Muscle layer of duodenum (tissue), 2 donors: Measurements from ENCODE around the gene LAMA3.

Experiments used
- H3K27ac ChIP-seq: one replicate; pipeline ENCODE4 v1.7.0; 2013; ENCODE audit warnings: mild to moderate bottlenecking, low read length
- H3K27me3 ChIP-seq: one replicate; pipeline ENCODE4 v1.7.0; 2013; ENCODE audit warnings: low read depth, mild to moderate bottlenecking, control low read depth, low read length
- H3K36me3 ChIP-seq, 2 donors: one replicate each; pipeline ENCODE4 v1.7.0; 2013; ENCODE audit warnings: low read length in 2 of 2, control low read depth in 1 of 2, mild to moderate bottlenecking in 1 of 2; ENCODE audit not compliant: insufficient read depth in 2 of 2, control insufficient read depth in 1 of 2
- H3K4me1 ChIP-seq, 2 donors: one replicate each; pipeline ENCODE4 v1.7.0; 2013; ENCODE audit warnings: low read length in 2 of 2, mild to moderate bottlenecking in 2 of 2, control low read depth in 1 of 2, moderate library complexity in 1 of 2; ENCODE audit not compliant: insufficient read depth in 2 of 2, control insufficient read depth in 1 of 2
- H3K4me3 ChIP-seq, 2 donors: one replicate each; pipeline ENCODE4 v1.7.0; 2013; ENCODE audit warnings: low read length in 2 of 2, low read depth in 1 of 2, mild to moderate bottlenecking in 1 of 2
- H3K9me3 ChIP-seq, 2 donors: one replicate each; pipeline ENCODE4 v1.7.0; 2013; ENCODE audit warnings: low read length in 2 of 2, control low read depth in 1 of 2, mild to moderate bottlenecking in 1 of 2; ENCODE audit not compliant: control insufficient read depth in 1 of 2
- donor health status: healthy.

Gene LAMA3

DNA sequence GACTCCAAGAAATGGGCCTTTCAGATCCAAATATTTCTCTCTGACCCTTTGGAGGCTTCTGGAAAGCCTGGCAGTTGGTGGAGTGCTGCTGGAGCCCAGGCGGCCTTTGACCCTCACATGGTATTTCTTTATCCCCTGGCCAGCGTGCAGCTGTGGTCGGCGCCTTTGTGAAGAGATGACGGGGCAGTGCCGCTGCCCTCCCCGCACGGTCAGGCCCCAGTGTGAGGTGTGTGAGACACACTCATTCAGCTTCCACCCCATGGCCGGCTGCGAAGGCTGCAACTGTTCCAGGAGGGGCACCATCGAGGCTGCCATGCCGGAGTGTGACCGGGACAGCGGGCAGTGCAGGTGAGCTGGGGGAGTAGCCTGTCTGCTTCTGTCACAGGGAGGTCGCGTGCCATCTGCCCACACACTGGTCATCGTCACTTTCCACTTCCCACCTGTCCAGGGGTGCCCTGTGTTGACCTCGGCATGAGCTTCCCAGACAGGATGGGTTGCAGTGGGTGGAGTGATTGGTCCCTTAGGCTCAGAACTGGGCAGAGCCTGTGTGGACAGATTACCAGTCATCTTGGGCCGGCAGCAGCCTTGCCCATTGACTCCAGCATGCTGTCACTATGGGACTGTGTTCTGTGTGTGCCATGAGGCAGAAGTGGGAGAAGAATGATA lies 158.2 kb downstream of the LAMA3 start:
- Histone ChIP-seq H3K36me3 (no peaks in the 10 kb centered on the region), H3K9me3 (no peaks in the 10 kb centered on the region), H3K27me3 (no peaks in the 10 kb centered on the region), H3K4me1 (no peaks in the 10 kb centered on the region), H3K4me3 (no peak overlapping the region), H3K27ac (no peak overlapping the region)

DNA sequence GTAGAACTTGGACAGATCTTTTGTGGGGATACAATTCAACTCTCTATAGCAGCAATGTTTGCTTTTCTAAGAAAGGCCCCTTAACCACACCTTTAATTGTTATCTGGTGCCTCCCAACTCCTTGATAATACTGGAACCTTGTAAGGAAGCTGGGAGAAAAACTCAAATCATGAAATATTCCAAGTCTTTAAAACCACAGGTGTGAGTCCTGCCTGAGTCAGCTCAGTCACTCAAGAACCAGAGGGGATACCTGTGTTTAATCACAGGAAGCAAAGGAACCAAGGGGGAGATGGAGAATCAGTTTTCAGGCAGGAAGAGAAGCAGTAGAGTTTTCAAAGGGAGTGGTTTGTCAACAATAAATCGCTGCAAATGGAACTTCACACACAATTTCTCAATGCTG lies 159.9 kb downstream of the LAMA3 start:
- H3K4me3 ChIP-seq = no peak overlapping the region
- H3K27ac ChIP-seq = no peak overlapping the region
- H3K9me3 ChIP-seq = no peaks in the 10 kb centered on the region
- no peaks in the 10 kb centered on the region for H3K36me3 ChIP-seq
- H3K4me1 ChIP-seq = no peaks in the 10 kb centered on the region
- no peaks in the 10 kb centered on the region for H3K27me3 ChIP-seq

- Histone ChIP-seq H3K9me3 (no peaks in the 10 kb centered on the region), H3K4me1 (no peaks in the 10 kb centered on the region), H3K27ac (no peak overlapping the region), H3K36me3 (no peaks in the 10 kb centered on the region), H3K4me3 (no peak overlapping the region), H3K27me3 (no peaks in the 10 kb centered on the region)
Measured at GRCh38 chr18:23850215-23850614, 161.0 kb downstream of the LAMA3 start.

GRCh38 chr18:23851470-23852002 lies 162.3 kb downstream of the LAMA3 start:
- Histone ChIP-seq H3K9me3 (no peaks in the 10 kb centered on the region), H3K27ac (no peak overlapping the region), H3K4me3 (no peak overlapping the region), H3K36me3 (no peaks in the 10 kb centered on the region), H3K27me3 (no peaks in the 10 kb centered on the region), H3K4me1 (no peaks in the 10 kb centered on the region)

DNA sequence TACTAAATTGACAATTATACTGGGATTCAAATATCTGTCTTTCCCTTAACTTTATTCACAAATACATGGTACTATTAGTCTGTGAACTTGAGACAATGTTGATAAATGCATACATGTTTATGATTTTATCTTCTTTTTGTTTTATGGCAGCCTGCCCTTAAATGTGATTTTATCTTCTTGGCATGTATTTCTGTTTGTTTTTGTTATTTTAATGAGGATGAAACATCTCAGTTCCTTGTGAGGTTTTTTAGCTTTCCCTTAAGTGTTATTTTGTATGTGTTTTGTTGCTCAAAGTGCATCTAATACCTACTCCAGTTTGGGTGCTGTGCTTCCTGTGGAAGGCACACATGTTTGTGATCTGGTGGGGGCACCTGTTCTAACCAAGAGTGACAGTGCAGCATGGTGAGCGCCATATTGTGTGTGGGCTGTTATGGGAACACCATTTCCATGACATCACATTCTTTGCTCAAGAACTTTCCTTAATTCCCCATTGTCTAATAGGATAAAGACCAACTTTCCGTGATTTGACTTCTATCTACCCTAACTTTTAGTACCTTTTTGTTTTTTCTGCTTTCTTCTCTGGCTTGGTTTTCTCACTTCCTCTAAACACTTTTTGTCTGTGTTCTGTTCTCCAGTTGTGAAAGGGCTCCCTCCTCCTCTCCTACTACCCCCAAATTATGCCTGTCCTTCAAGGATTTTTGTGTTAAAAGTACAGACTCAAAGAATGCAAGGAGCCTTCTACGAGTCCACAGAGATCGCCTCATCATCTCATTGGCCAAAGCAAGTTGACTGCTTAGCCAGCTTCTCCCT lies 163.2 kb downstream of the LAMA3 start:
- no peak overlapping the region for H3K4me3 ChIP-seq
- no peaks in the 10 kb centered on the region for H3K9me3 ChIP-seq
- H3K27me3 ChIP-seq = no peaks in the 10 kb centered on the region
- no peaks in the 10 kb centered on the region for H3K4me1 ChIP-seq
- H3K27ac ChIP-seq = no peak overlapping the region
- no peaks in the 10 kb centered on the region for H3K36me3 ChIP-seq

DNA sequence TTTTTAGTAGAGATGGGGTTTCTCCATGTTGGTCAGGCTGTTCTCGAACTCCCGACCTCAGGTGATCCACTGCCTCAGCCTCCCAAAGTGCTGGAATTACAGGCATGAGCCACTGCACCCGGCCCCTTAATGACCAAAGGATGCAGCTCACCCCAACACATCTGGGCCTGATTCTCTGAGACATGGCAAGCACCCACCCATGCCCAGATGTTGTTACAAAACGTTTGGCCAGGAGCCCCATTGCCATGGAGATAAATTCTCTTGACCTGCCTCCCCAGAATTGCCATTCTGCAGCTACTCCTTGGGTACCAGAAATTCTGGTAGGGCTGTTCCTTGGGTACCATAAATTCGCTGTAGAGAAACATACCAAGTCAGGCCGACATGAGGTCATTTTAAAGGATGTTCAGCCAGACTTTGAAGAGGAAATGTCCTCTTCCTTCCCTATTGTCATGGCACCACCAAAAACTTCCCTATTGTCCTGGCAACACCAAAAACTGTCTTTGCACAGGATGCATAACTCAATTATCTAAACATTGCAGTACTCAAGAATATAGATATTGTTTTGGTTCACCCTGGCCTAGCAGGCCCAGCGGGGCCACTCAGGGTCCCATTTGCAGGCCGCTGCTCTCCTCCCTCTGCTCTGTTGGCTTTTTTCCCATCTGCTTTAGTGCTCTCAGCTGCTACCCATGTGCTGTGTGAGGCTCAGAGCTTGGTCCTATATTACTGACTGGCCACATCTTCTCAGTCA lies 164.4 kb downstream of the LAMA3 start:
- H3K36me3 ChIP-seq = no peaks in the 10 kb centered on the region
- no peak overlapping the region for H3K4me3 ChIP-seq
- no peaks in the 10 kb centered on the region for H3K4me1 ChIP-seq
- no peak overlapping the region for H3K27ac ChIP-seq
- no peaks in the 10 kb centered on the region for H3K27me3 ChIP-seq
- H3K9me3 ChIP-seq = no peaks in the 10 kb centered on the region

DNA sequence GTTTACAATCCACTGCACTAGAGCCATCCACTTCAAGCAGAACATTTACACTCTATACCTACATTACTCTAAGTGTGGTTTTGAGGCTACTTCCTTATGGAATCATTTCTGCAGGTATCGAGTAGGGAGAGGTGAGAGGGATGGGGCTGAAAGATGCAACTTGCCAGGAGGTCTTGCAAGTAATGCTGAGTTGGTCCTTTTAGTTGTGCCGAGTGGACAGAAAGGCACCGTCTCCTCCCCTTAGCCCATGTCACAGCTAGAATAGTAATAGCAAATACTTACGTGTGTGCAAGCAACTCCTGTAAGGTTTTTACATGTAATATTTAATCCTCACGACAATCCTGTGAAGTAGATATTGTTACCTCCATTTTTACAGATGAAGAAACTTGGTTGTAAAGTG lies 166.5 kb downstream of the LAMA3 start:
- no peaks in the 10 kb centered on the region for H3K27me3 ChIP-seq
- H3K27ac ChIP-seq = no peak overlapping the region
- no peaks in the 10 kb centered on the region for H3K4me1 ChIP-seq
- H3K36me3 ChIP-seq = no peaks in the 10 kb centered on the region
- no peak overlapping the region for H3K4me3 ChIP-seq
- no peaks in the 10 kb centered on the region for H3K9me3 ChIP-seq

DNA sequence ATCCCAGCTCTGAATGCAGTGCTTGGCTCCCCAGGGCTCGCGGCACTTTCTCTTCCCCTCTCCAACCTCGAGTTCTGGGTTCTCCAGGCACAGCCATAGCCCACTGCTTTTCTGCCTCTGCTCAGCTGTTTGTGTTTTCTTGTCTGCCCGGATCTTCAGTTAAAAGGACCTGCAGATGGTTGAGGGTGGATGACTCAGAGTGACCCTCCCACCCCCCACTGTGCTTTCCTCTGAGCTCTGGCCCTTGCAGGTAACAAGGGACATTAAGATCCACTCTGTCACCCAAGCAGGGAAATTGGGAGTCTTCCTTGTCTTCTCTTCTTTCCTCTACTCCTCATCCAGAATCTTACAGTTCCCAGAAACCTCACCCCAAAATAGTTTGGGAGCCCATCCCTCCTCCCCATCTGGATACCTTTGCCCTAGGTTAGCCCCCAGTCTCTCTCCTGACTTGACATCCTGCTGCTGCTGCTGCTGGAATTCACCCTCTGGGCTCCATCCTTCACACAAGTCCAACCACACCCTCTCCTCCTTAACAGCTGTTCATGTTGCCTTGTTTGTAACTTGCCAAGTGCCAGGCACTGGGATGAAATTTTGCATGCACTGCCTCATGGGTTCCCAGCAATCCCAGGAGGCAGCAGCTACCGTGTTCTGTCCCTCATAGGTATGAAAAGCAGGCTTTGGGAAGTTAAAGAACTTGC lies 167.4 kb downstream of the LAMA3 start:
- H3K36me3 ChIP-seq = no peaks in the 10 kb centered on the region
- no peaks in the 10 kb centered on the region for H3K4me1 ChIP-seq
- no peak overlapping the region for H3K4me3 ChIP-seq
- H3K27me3 ChIP-seq = no peaks in the 10 kb centered on the region
- no peaks in the 10 kb centered on the region for H3K9me3 ChIP-seq
- no peak overlapping the region for H3K27ac ChIP-seq

DNA sequence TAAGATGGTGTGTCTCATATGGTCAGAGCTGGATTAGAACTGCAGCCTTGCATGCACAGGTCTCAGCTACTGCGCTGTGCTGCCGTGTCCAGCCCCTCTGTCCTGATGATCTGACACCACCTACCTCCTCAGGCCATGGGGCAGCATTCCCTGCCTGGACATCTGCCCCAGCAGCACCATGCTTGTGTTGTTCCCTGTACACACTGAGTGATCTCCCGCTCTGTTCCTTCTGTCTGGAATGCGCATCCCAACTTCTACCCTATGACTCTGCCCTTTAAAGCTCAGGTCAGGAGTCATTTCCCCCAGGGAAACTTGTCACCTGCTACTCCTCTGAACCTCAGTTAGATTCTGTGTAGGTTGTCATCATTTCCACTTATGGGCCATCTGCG lies 167.9 kb downstream of the LAMA3 start:
- Histone ChIP-seq H3K4me1 (peaks cover 0 to under 1% of the 10 kb centered on the region in 2 donors), H3K4me3 (no peak overlapping the region), H3K36me3 (no peaks in the 10 kb centered on the region), H3K27me3 (no peaks in the 10 kb centered on the region), H3K27ac (no peak overlapping the region), H3K9me3 (no peaks in the 10 kb centered on the region)

- H3K27ac ChIP-seq = no peak overlapping the region
- no peak overlapping the region for H3K4me3 ChIP-seq
- H3K9me3 ChIP-seq = no peaks in the 10 kb centered on the region
- no peaks in the 10 kb centered on the region for H3K27me3 ChIP-seq
- H3K36me3 ChIP-seq = no peaks in the 10 kb centered on the region
- peaks cover 0 to 4% of the 10 kb centered on the region in 2 donors for H3K4me1 ChIP-seq
Measured at GRCh38 chr18:23857756-23858155, 168.5 kb downstream of the LAMA3 start.
